CD4-positive, alpha-beta T cell treated with Interleukin-2 at 100 ng/mL for 4 hours (primary cell): ENCODE measurements around the gene GRK5.
A peak's percentile ranks its signal among the peaks of the same experiment; 100 is the strongest.

Experiments
- DNase-seq: peaks from one replicate; pipeline ENCODE4 v3.0.0-alpha.2; 2020; ENCODE audit warnings: low spot score

Gene GRK5

DNA sequence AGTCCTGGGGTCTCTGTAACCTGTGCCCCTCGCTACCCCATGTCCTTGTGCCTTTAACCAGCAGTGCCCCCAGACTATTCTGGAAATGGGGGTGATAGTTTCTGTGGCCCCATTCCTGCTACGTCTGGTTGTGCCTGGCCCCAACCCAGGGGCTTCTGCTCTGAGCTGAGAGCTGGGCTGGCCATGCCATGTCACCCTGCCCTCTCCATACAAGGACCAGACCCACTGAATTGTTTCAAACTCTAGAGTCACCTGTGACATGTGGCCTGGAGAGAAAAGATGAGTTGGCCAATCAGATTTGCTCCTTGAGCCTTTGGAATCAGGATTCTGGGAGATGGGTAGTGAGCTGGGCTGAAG lies 108.6 kb downstream of the GRK5 start:
- DNase-seq: no peak

DNA sequence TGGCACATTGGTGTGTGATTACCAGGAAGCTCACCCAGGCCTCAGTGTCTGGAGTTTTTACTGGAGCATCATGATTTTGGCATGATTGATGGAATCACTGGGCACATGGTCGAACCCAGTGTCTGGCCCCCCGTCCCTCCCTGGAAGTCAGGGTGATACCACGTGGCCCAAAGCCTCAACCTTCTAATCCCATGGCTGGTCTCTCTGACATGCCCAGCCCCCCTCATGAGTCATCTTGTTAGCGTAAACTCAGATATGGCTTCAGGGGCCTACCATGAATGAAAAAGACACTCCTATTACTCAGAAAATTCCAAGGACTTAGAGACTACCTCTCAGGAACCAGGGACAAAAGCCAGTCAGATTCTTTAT lies 109.3 kb downstream of the GRK5 start:
- DNase-seq: no peak

DNA sequence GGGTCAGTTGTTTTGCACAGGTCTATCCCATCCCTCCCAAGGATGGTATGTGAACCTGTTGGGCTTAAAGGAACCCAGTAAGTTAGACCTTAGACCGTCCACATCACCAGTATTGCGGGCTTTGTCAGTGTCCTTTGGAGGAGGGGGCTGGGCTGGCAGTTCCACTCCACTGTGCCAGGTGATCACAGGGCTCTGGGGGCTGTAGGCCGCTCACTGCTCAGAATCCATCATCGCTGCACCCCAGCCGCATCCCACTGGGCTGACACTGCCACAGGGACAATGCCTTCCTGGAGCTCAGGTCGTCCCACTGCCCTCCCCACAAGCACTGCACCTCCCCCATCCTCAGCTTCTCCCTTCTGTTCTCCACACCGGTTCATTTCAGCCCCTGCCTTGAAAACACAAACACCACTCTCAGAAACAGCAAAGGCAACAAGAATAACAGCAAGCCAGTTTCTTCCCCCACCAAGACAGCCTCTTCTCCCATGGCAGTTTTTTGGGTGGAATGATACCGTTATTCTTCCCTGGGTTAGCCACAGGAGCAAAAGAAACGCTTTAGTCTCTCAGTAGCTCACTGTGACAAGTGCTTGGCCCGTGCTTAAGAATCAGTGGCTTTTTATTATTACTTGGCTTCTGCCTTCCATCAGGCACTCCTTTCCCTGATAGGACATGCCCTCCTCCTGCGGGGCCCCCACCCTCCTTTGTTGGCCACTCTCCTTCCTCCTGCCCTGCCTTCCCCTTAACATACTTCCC lies 111.2 kb downstream of the GRK5 start:
- no peak for DNase-seq

DNA sequence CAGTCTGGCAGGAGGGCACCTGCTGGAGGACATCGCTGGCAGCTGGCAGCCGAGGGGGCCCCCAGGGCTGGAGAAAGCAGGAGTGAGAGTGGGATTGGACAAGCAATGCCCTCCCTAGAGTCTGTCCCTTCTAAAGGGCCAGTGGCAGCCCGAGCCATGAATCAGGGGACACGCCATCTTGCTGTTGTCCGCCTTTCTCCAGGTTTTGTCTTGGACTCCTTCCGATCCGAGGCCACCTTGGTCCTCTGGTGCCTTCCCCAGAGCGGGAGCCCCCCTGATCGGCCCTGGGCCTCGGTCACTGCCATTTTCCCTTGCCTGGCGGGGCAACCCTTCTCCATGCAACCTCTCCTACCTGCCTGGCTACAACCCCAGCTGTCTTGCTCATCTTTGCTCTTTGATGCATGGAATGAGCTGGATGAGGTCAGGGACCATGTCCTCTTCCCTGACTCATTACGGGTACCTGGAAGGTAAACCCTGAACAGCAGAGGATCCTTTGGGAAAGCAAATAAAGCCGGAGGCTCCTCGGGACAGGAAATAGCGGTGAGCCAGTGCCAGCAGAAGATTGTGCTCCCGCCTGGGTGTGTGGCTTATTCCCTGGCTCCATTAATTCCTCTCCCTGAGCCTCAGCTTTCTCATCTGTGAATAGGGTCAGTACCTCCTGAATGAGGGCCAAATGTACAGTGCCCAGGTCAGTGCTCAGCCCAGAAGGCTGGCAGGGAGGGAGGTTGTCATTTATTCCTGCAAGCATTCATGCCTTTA lies 112.0 kb downstream of the GRK5 start:
- DNase-seq: no peak

DNA sequence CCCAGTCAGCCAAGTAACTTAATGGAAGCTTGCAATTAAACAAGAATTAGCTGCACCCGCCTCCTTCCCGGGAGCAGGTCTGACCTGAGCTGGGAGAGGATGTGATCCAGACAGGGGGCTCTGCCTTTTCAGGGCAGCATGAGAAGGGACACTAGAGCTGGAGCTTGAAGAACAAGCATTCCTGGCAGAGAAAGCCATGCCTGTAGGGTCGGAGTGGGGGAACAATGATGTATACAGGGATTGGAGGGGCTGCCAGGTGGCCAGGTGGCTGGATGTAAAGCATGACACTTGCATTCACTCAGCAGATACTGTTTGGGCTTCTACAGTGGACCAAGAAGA lies 112.5 kb downstream of the GRK5 start:
- DNase-seq: no peak

DNA sequence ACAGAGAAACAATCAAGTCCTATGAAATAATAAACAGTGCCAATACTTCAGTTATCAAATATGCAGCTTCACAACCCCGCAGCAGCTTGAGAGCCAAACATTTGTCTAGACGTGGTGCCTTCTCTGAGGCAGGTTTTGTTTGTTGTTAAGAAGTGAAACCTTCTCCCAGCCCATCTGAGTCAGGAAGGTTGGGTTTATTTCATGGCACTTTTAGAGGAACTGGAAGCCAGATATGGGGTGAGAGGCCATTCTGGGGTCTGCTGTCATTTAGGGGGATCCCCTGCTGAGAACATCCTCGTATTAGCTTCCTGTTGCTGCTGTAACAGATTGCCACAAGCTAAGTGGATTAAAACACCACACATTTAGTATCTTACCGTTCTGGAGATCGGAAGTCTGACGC lies 113.6 kb downstream of the GRK5 start:
- DNase-seq: no peak

DNA sequence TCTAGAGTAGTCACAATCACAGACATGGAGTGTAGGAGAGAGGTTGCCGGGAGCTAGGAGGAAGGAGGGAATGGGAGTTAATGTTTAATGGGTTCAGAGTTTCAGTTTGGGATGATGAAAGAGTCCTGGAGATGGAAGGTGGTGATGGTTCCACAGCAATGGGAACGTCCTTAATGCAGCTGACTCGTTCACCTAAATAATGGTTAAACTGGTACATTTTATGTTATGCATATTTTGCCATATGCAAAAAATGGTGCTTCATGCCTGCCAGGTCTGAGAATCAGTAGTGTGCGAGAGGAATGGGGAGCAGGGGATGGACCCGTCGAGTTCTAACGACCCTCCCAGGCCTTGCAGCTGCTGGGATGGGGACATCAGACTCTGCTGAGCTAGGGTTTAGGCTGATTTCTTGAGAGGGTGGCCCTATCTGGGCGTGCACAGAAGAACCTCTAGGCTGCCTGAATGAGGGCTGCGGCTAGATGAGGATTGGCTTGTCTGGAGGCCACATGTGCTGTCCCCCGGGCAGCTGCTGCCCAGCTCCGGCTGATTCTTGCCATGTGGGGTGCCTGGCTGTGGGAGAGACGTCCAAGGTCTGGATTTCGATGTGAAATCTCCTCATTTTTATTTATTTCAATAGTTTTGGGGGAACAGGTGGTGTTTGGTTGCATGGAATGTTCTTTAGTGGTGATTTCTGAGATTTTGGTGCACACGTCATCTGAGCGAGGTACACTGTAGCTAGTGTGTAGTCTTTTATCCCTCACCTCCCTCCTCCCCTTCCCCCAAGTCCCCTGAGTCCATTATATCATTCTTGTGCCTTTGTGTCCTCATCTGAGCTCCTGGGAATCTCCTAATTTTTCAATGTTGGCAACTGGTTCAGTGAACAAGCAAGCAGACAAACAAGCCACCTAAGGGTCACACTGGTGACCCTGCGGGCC lies 116.0 kb downstream of the GRK5 start:
- no peak for DNase-seq

DNA sequence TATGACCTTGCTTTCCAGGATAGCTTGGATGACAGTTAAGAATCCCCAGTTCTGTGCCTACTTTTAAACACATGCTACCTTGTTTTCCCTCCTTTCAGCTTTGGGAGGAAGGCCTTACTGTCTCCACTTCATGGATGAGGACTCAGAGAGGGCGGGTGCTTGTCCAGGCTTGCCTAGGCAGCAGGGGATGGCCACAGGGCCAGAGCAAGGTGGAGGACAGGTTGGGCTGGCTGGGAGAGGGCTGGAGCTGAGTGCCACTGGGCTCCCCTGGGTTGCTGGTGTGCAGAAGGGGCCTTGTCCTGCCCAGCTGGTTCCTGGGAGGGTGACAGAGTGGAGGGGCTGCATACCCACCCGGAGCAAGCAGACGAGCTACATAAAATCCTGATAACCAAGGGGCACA lies 117.8 kb downstream of the GRK5 start:
- DNase-seq: no peak

DNA sequence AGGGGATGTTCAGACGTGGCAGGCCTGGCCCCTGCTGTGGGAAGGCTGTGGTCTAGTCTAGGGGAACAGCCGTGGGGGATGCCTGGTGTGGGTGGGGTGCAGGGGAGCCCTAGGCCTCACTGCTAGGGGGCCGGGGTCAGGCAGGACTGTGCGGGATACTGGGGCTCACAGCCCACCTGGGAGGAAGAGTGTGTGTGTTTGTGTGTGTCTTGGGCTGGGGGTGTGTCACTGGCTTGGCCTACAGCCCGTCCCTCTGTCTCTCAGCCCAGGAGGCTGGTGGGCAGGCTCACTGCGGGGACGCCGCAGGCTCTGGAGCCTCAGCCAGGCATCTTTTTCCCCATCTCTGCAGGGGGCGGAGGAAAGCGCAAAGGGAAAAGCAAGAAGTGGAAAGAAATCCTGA lies 118.8 kb downstream of the GRK5 start:
- no peak for DNase-seq

DNA sequence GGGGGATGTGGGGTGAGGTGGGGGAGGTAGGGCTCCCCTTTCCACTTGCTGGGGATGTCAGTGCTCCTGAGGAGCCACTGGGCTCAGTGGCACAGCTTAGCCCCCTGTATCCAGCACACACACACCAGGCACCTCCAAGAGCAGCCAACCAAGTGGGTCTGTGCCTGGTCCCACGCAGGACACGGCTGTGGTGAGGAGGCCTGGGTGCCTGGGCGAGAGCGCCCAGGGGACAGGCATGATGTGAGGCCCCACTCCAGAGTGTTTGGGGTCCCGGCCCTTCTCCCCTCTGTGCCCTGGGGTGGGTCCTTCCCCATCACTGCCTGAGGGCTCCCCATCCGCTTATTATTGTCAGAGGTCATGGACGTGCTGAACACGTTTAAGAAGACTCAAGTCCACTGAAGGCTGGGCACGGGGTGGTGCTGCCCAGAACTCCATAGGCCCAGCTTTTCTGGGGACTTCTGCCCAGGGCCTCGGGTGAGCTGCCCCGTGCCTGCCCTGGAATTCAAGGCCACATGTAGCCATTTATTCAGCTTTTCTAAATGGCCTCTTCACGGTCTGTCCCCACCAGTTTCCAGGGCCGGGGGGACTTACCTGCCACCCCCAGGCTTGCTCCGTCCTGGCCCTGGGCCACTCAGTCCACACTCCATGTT lies 119.8 kb downstream of the GRK5 start:
- no peak for DNase-seq

DNA sequence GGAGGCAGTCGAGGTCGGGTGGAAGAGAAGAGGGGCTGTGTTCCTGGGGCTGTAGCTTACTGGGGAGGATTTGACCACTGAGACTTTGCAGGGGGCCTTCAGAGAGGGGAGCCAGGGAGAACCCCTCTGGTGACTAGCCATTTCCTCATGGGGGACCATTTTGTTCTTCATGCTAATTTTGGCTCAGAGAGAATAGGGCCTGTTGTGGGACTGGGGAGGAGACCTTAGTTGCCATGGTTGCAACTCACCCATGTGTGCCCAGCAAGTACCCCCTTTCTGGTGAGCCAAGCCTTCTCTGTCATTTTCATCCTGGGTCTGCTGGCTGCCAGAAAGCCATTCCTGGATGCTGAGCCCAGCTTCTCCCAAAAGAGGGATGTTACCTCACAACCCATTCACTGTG lies 120.9 kb downstream of the GRK5 start:
- DNase-seq: no peak

DNA sequence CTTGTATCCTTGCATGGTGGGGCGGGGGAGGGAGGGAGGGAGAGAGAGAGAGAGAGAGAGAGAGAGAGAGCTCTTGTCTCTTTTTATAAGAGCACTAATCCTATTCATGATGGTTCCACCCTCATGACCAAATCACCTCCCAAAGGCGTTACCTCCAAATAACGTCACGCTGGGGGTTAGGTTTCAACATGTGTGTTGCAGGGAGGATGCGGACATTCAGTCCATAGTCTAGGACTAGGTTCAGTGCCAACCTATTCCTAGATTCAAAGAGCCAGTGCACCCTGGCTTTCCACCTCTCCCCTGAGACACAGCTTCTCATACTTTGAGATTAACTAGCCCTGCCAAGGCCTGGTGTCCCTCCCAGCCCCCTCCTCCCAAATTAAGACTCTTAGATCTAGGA lies 123.0 kb downstream of the GRK5 start:
- no peak for DNase-seq

DNA sequence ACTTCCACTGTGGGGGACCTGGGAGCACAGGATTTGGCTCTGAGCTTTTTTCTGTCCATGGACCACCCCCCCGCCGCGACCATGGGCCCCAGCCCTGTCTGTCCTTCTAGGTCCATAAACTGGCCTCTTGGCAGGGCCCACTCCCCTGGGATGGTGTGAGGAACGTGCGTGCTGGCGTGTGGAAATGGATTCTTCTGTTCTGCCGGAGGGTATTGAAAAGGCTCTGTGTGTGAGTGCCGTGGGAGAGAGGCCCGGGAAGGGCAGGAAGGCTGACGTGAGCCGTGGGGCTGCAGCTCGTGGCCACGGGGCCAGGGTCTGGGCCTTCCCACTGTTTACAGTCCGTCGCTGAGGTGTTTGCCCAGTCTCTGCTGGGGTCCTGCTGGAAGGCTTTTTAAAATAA lies 123.7 kb downstream of the GRK5 start:
- DNase-seq: no peak

DNA sequence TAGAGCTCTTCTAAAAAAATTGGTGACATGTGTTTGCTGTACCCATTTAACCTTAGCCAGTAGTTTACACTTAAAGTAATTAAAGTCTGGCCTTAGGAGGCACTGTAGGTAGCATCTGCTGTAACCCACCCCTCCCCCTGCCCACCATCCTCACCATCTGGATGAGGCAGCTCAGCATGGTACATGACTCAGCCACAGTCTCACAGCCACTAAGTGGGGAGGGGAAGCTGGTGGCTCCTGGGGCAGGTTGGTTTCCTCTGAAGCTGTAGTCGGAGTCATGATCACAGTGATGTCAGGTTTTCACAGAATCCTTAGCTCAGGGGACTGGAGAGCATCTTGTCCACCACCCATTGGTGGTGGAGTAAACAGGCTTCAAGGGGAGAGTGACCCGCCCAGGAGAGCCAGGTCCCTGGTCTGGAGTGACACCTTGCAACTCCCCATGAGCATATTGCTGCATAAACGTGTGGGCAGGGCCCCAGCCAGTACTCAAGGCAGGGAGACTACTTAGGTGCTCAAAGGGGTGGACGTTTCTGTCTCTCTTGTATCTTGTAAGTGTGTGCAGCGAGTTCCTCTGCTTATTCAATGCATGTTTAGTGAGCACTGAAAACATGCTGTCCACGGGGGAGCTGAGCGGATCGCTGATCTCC lies 125.9 kb downstream of the GRK5 start:
- DNase-seq: peak; percentile 76

DNA sequence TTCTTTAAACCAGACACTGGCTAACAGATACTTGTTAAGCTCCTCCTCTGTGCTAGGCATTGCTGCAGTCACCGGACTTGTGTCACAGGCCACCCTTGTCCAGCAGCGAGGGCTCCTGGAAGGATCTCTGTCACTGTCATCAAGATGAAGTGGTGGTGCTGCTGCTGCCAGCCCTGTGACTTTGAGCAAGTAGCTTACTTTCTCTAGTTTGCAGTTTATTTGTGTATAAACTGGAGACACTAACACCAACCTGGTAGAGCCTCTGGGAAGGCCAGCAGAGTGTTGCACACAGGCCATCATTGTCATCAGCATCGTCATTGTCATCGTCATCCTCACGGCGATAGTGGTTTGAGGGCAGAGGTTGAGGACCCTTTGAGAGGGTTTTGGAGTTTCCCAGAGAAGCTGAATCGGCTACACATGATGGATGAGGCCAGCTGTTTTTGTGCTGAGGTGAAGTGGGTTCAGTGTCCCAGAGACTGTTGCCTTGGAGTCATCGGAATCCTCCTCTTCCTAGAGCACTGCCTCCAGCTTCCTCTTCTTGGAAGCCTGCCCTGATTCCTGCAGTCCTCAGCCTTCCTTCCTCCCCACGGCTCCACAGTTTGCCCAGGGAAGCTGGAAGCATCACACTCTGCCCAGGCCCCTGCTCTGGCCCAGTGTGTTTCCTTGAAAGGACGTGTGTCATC lies 128.4 kb downstream of the GRK5 start:
- no peak for DNase-seq

DNA sequence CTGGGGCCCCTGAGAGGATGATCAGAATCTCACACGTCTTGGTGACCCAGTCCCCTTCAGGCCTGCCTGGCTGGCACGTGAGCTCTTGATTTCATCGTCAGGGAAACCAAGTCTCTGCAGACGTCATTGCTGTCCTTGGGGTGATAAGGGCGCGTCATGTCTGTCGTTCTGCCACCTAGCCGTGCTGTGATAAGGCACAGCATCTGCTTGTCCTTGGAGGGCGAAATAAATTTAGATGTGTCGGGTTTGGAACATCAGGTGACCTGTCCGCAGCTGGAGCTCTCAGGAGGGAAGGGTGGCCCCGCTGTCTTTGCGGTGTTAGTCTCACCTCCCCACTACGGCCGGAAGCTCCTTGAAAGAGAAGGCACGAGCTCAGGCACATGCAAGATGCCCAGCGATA lies 129.2 kb downstream of the GRK5 start:
- no peak for DNase-seq

DNA sequence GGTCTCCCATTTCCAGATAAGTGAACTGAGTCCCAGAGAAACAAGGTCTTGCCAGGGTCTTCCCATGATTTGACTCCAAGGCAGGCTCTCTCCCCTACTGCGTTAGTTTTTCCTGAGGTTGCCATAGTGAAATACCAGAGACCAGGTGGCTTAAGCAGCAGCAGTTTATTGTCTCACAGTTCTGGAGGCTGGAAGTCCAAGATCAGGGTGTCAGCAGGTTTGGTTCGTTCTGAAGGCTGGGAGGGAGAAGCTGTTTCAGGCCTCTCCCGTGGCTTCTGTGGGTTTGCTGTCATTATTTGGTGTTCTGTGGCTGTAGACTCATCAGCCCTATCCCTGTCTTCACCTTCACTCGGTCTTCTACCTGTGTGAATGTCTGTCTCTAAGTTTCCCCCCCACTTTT lies 129.9 kb downstream of the GRK5 start:
- no peak for DNase-seq

DNA sequence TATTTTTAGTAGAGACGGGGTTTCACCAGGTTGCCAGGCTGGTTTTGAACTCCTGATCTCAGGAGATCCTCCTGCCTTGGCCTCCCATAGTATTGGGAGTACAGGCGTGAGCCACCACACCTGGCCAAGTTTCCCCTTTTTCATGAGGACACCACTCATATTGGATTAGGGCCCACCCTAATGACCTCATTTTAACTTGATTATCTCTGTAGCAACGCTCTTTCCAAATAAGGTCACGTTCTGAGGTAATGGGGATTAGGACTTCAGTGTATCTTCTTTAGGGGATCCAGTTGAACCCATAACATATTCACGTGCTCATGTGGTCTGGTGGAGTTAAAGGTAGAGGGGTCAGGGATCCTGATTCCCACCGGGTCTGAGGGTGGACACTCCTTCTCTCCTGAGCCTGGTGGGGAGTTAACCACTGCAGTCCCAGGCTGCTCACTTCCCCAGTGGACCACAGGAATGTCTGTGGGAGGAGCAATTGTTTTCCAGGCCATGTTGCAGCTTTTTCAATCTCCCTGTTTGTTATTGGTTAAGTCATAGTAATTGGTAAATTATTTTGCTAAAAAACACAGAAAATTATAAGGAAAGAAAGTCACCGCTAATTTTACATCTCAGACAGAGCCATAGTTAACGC lies 130.5 kb downstream of the GRK5 start:
- no peak for DNase-seq

DNA sequence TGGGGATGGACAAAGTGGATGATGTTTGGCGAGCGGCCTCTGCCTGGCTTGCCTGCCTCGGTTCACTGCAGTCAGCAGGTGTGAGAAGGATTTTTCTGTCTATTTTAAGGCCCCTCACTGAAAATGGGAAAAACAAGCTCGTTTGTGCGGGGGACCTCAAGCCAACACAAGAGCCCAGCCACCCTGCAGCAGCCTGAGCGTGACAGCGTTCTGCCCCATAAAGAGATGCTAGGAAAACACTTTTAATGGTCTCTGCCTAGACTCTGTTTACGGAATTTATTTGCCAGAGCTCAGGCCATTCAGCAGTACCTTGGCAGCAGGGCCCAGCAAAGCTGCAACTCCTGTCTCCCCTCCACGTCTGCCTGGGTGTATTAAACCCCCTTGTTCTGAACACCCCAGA lies 131.7 kb downstream of the GRK5 start:
- DNase-seq: no peak

DNA sequence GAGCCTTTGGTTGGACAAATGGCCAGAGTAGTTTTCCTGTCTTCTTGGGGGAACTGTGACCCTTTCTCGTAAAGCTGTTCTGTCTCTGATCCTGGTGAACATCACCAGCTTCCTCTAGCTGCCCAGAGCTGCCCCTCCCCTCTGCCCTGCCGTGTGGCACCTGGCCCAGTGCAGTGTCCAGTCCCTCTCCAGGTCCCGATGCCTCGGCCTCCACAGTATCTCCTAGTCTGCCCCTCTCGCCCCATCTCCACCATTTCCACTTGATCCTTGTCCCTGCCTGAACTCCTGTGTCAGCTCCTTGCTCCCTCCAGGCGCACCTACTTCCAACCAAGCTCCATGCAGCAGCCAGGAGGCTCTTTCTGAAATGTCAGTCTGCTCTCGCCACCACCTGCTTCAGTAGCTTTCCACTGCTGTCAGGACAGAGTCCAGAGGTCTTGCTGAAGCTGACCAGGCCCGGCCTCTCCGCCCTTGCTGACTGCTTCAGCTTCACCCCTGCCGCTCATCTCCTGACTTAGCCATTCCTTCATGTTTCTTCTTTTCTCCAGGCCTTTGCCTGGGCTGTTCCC lies 133.6 kb downstream of the GRK5 start:
- no peak for DNase-seq
